ENCODE data around the gene AP1M1.

The AP1M1 gene

DNA sequence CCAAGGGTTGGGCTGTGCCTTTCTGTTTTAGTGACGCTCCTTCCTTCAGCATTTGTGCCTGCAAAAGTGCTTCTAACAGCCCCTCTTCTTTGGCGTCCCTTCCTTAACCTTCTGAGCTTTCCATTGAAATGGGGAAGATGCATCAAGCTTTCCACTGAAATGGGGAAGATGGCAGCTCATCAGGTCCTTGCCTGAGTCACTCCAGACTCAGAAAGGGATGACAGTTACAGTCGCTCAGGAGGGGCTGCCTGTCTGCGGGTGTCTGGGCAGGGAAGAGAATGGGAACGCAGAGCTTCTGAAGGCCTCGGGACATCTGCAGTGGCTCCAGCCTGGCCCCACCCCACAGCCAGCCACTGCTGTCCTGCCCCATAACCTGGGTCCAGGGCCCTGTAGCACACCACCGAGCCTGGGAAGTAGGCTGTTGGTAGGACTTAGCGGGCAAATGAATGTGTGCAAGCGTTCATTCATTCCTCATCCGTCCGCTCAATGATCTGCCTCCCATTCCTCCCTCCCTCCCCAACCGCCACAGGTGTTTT lies 9.8 kb downstream of the AP1M1 start:
- DNase-seq (ENCODE audit: low read depth): no peak

DNA sequence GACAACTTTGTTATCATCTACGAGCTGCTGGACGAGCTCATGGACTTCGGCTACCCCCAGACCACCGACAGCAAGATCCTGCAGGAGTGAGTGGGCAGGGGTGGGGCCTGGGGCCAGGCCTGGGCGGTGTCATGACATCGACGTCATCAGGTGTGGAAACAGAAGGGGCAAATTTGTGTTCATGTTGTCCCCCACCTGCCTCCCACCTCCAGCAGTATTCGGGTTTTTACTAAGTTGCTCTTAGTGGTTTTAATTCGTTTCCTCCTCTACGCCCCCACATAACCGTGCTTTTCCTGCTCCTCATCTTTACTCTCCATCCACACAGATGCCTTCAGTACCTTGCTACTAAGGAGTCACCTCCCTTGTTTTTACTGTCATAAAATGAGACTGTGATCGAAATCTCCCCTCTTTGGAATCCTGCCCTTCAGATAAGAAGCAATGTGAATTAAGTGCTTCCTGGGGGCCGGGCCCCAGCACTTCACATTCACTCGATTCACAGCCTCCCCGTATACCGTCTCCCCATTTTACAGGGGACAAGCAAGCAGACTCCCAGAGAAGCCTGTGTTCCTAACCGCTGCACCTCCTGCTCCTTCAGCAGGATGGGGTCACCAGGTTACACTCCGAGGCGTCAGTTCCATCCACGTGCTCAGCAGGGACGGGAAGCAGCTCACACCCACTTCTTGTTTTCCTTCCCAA lies 10.5 kb downstream of the AP1M1 start:
- no peak for DNase-seq (ENCODE audit: low read depth)

DNA sequence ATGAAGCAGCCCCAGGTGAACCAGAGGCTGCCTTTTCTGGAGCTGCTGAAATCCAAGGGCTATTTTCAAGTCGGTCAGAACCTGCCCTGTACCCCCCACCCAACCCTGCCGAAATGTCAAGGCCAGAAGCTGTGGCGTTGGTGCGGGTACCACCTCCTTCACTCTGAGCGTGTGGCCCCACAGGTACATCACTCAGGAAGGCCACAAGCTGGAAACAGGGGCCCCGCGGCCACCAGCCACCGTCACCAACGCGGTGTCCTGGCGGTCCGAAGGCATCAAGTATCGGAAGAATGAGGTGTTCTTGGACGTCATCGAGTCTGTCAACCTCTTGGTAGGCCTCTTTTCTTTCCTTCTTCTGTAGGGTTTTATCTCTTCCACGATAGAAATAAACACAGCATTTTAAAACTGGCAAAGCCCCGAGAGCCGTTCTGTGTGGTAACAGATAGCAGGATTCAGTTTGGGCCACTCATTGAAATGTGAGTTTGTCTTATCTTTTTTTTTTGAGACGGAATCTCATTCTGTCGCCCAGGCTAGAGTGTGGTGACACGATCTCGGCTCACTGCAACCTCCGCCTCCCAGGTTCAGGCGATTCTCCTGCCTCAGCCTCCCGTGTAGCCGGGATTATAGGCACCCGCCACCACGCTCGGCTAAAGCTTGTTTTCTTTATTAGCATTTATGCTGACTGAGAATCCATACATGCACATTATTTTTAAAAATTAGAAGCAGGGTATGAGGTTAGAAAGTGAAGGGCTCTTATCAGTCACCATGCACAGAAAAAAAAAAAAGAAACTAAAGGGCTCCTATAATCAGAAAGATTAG lies 11.3 kb downstream of the AP1M1 start:
- no peak for DNase-seq (ENCODE audit: low read depth)

DNA sequence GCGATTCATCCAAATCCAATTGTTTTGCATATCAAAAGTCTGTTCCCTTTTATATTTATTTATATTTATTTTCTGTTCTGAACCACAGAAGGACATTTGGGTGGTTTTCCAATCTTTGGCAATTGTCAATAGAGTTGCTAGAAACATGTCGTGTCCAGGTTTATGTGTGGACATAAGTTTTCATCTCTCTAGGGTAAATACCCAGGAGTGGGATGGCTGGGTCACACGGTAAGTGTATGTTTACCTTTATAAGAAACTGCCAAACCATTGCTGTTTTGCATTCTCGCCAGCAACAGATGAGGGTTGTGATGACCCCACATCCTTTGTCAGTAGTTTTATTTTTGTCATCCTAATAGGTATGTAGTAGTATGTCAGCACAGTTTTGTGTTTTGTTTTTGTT lies 12.5 kb downstream of the AP1M1 start:
- no peak for DNase-seq (ENCODE audit: low read depth)

DNA sequence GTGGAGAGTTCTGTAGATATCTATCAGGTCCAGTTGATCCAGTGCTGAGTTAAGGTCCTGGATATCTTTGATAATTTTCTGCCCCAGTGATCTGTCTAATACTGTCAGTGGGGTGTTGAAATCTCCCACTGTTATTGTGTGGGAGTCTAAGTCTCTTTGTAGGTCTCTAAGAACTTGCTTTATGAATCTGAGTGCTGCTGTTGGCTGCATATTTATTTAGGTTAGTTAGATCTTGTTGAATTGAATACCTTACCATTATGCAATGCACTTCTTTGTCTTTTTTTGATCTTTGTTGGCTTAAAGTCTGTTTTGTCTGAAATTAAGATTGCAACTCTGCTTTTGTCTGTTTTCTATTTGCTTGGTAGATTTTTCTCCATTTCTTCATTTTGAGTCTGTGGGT lies 15.4 kb downstream of the AP1M1 start:
- no peak for DNase-seq (ENCODE audit: low read depth)

DNA sequence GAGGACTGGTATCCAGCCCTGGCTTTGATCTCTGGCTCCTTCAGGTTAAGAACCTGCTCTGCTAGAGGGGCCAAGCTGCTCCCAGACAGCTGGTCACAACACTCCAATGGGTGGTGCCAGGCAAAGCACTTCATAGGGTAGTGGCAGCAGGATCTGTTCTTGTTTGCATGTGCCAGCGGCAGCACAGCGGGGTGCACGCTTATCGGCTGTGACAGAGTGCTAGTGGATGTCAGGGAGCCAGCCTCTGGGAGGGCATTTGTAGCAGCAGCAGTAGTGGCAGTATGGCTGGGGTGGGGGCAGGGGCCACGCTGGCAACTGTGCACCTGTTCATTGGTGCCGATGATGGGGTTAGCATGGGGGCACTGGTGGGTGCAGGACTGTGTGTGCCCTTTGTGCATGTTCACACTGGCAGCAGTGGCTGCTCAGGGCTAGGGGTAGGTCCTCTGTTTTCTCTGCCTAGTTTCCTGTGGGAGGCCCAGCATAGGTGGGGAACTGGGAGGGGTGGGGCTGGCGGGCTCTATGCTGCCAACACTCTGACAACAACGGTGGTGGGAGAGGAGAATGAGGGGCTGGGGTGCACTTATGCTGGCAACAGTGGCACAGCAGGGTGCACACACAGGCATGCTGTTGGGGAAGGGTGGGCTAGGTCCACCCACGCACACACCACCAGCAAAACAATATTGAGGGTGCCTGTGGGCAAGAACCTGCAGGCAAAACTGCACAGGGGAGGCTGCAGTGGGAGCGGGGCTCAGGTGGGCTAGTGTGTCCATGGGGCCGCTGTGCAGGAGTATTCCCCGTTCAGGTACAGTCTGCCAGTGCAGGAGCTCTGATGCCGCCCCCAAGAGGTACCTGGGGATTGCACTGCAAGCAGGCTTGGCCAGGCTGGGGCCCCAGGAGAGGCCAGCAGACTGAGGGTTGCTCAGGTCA lies 19.3 kb downstream of the AP1M1 start:
- no peak for DNase-seq (ENCODE audit: low read depth)

DNA sequence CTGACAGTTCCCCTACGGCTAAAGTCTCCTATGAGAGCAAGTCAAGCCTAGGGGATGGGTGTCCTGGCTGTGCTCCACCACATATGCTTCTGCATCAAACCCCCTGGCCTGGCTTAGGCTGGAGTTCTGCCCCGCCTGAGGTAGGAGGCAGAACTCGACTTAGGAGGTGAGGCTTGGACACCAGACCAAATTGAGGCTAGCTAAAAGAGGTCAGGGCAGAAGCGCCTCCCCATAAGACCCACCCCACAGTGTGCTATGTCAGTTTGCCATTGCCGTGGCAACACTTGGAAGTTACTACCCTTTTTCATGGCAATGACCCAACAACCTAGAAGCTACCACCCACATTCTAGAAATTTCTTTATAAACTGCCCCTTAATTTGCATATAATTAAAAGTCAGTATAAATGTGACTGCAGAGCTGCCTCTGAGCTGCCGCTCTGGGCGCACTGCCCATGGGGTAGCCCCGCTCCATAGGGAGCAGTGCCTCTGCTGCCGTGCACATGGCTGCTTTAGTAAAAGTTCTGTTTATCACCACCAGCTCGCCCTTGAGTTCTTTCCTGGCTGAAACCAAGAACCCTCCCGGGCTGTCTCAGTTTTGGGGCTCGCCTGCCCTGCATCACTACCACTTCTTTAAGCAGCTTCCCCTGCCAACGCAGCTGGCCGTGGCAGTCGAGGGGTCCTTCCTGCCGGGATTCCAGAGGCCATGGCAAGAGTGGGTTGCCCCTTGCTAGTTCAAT lies 20.2 kb downstream of the AP1M1 start:
- DNase-seq (ENCODE audit: low read depth): no peak

DNA sequence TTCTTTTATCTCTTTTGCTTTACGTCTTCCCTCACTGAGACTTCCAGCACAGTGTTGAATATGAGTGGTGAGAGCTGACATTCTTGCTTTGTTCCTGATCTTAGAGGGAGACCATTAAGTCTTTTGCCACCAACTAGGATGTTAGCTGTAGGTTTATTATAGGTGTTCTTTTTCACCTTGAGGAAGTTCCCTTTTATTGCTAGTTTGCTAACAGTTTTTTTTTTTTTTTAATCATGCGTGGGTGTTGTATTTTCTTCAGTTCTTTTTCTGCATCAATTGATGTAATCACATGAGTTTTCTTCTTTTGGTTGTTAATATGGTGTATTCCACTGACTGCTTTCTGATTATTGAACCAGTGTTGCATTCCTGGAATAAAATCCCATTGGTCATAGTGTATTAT lies 21.1 kb downstream of the AP1M1 start:
- DNase-seq (ENCODE audit: low read depth): no peak

DNA sequence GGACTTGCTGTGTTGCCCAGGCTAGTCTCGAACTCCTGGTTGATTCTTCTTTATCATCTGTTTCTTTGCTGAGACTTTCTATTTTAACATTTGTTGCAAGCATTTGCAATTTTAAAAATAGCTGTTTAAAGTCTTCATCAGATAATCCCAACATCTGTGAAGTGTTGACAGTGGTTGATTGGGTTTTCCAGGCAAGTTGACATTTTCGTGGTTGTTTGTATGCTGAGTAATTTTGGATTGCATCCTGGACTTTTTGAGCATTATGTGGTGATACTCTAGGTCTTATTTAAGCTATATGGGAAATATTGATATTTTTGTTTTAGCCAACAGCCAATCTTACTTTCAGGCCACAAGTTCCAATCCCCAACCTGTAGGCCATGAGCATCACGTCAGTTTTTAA lies 25.1 kb downstream of the AP1M1 start:
- DNase-seq (ENCODE audit: low read depth): no peak

DNA sequence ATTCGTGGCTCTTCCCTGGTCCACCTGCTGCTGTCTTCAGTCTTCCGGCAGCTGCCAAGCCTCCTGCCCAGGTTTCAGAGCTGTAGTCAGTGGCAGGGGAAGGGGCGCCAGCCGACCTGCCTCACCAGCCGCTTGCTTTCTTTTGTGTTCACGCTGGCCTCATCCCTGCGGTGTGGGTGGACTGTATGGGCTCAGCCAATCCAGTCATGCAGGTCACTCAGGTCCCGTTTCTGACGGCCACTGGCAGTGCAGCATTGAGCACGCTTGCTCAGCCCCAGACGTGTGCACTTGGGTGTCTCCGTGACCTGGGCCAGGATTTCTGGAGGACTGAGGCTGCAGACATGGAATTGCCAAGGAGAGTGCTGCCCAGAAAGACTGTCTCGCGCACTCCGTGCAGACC lies 26.0 kb downstream of the AP1M1 start:
- no peak for DNase-seq (ENCODE audit: low read depth)

DNA sequence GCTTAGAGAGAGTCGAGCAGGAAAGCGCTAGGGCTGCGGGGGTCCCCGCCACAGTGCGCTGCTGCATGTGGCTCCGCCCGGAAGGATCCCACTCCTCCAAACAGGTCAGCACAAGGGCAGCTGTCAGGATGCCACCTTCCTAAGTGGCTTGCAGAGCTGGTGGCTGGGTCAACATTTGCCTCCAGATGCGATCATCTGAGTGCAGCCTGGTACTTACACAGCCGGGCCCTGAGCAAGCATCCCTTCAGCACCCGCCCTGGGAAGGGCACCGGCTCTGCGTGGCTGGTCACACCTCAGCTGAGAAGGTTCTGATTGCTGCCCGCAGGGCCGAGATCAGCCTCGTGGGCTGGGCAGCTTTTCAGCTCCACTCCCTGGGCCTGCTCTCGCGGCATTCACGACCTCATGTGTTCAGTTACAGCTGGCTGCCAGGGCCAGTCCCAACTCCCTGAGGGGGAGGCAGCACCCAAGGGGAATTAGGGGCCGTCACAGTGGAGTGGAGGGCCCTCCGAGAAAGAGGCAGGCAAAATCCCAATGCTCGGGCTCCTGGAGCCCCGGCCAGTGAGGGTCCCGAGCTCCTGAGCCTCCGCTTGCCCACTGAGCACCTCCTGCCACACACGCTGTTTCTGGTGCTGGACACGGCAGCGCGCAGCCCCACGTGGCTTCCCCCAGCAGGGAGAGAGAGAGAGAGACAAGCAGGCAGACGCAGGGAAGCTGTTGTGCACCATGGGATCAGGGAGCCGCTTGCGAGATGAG lies 26.8 kb downstream of the AP1M1 start:
- no peak for DNase-seq (ENCODE audit: low read depth)

DNA sequence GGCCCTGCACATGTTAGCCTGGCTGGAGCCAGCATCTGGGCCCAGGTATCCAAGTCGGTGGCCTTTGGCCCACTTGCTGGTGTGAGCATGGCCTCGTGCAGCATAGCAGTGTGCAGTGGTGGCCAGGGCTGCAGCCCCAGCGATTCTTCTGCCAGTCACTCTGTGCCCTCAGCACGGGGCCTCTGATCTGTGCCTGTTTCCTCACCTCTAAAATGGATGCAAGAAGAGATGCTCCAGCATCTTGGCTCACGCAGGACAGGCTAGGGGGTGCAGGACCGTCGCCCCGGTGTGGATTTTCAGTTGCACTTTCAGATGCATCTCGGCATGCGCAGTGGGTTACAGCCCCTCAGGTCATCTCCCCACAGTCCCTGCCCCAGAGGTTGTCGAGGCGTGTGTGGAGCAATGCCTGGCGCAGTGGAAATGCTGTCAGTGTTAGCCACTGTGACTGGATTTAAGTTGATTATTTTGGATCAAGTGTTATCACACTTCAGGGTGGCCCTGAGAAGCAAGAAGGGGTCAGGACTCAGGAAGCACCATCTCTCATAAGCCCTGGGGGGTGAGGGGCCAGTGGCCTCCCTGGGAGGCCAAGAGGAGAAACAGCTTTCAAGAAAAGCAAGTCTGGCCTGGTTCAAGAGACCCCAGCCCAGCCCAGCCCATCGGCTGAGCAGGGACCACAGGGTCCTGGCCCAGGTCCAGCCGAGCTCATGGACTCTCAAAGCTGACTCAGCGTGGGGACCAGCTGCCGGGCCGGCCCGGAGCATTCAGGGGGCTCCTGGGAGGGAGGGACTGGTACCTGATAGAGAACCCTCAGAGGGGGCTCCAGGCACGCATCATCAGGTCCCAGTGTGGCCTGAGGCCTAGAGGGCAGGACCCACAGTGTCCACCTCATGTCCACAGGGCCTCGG lies 27.8 kb downstream of the AP1M1 start:
- DNase-seq (ENCODE audit: low read depth): no peak

DNA sequence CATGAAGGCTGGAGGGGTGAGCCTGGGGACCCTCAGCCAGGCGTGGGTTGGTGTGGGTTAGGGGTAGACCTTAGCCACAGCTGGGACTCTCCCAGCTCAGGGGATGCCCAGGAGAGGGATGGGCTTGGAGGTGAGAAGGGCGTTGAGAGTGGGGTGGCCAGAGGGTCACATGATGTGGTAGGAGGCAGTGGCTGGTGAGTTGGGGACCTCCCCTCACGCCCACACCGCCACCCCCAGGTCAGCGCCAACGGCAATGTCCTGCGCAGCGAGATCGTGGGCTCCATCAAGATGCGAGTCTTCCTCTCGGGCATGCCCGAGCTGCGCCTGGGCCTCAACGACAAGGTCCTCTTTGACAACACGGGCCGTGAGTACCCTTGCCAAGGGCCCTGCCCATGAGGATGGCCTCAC lies 28.5 kb downstream of the AP1M1 start:
- no peak for DNase-seq (ENCODE audit: low read depth)

DNA sequence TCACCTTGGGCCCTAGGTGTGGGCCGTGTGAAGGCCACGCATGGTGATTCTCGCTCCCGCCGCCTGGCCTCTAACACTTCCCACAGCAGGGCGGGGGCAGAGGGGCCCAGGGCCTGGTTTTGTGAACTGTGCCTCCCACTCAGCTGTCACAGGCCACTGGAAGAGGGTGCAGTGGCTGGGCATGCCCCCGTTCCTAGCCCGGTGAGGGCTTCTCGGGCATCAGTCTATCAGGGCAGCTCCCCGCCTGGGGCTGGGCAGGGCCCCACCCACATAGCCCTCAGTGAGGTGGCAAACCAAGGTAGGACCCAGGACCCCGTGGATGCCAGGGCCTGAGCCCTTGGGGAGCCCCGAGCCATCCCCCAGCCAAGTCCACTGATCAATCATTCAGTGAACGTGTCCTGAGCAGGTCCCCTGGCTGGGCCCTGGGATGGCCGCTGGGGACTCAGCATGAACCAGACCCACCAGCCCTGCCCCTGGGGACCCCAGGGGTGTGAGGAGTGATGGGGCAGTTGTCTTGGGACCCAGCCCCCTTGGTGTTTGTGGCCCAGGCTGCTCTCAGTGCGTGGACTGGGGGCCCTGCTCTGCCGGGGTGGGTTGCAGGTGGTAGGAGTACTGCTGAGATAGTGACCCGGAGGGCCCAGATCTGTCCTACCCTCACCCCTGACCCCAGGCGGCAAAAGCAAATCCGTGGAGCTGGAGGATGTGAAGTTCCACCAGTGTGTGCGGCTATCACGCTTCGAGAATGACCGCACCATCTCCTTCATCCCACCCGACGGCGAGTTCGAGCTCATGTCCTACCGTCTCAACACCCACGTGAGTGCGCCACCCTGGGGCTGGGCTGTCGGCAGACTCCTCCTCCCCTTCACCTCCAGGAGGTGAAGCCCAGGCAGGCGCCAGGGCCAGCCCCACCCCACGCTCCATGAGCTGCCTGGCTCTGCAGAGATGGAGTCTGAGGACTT lies 29.4 kb downstream of the AP1M1 start:
- no peak for DNase-seq (ENCODE audit: low read depth)

DNA sequence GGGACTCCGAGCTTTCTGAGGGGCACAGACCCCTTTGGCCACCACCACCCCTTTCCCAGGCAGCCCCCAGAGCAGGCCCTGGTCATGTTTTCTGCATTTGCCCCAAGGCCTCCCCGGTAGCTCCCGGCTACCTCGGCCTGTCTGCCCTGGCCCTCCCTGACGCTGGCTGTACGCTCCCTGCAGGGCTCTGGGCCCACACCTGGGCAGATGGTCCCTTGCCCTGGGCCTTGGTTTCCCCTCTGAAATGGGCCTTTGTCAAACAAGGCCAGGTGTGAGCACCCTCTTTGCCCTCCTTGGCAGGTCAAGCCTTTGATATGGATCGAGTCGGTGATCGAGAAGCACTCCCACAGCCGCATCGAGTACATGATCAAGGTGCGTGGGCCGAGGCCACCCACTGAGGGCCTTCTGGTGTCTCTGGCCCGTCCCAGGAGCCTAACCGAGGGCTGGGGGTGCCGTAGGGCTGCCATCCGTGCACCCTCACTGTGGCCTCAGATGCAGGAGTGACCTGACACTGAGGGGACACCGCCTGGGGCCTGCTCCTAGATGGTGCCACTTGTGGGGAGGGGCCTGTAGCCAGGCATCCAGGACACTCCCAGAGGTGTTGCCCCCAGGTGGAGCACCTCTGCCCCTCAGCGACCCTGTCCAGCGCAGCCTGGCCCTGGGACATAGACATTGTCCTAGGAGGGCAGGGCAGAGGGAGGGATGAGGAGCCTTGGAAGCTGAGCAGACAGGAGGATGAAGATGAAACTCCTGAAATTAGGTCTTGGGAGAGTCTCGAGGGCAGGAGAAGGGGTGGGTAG lies 30.3 kb downstream of the AP1M1 start:
- DNase-seq (ENCODE audit: low read depth): no peak

DNA sequence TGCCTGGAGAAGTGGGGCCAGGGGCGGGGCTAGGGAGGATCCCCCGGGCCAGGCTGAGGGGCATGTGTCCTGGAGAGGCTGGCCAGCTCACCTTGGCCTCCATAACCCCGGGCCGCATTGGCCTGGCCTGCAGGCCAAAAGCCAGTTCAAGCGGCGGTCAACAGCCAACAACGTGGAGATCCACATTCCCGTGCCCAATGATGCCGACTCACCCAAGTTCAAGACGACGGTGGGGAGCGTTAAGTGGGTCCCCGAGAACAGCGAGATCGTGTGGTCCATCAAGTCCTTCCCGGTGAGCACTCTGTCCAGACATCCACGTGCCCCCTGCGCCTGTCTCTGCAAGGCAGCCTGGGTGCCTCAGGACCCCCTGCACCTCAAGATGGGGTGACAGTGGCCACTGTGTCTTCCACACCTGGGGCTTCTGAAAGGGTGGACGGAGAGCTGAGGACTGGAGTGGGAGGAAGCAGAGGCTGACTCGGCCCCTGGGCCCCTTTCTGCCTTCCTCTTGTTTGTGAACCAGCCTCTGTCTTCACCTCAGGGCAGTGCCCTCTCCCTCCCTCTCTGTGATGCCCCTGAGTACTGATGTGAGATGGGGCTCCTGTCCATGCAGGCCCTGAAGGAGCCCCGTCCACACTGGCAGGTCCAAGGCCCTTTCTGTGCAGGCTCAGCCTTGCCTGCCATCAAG lies 31.1 kb downstream of the AP1M1 start:
- no peak for DNase-seq (ENCODE audit: low read depth)

DNA sequence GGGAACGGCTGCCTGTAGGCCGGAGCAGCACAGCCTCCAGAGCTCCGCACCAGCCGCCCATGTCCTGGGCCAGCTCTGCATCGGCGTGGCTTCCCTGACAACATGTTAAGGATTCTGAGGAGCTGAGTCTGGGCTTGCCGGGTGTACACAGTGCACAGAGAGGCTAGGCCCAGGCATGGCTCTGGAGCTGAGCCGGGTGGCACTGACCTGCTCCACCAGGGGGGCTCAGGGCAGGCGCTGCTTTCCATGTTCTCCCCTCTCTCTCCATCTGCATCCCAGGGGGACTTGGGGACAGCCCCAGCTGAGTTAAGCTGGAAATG lies 31.6 kb downstream of the AP1M1 start:
- DNase-seq (ENCODE audit: low read depth): no peak

All from stimulated activated CD8-positive, alpha-beta memory T cell treated with anti-CD3 and anti-CD28 coated beads, Interleukin-12 subunit alpha, Interleukin-12 subunit beta, amount 100 ng/mL, for 4 hours (primary cell).